Lung (tissue), 12 donors: ENCODE results near the gene NSUN6. TPM values are rescaled to one million over a fixed set of nuclear protein-coding genes. Genes with fewer than 3 reads are reported as not detected.
"Not testable (repeated sequence)": the region's sequence is repeated elsewhere in the genome, so short reads cannot be mapped to it uniquely, and the experiment has no call there.

Experiments
- ATAC-seq: fragments of 200-7000 bp; cut with Tn5 transposase; one replicate; pipeline ENCODE4 v1.9.1; 2020; ENCODE audit warnings: moderate number of reproducible peaks; ENCODE audit not compliant: insufficient read depth, low FRiP score
- DNase-seq, 3 donors: peaks; one replicate each; pipeline ENCODE4 v3.0.0-alpha.2; 2013 to 2017
- H3K27ac ChIP-seq, 2 donors: one replicate each; pipeline ENCODE4 v1.5.1; 2013; ENCODE audit warnings: mild to moderate bottlenecking in 2 of 2, moderate library complexity in 2 of 2, control low read depth in 1 of 2, inconsistent platforms in 1 of 2, low read depth in 1 of 2, low read length in 1 of 2
- H3K27me3 ChIP-seq, 3 donors: one replicate each; pipeline ENCODE4 v1.5.1; 2013; ENCODE audit warnings: low read length in 2 of 3; ENCODE audit not compliant: control insufficient read depth in 3 of 3, insufficient read depth in 3 of 3
- H3K36me3 ChIP-seq, 4 donors: one replicate each; pipeline ENCODE4 v1.5.1; 2013; ENCODE audit warnings: low read length in 4 of 4, mild to moderate bottlenecking in 1 of 4, moderate library complexity in 1 of 4; ENCODE audit not compliant: control insufficient read depth in 4 of 4, insufficient read depth in 4 of 4
- H3K4me1 ChIP-seq, 5 donors: one replicate each; pipeline ENCODE4 v1.5.1; 2013; ENCODE audit warnings: low read length in 5 of 5, mild to moderate bottlenecking in 2 of 5, moderate library complexity in 1 of 5; ENCODE audit not compliant: control insufficient read depth in 5 of 5, insufficient read depth in 5 of 5
- H3K4me3 ChIP-seq: one replicate; pipeline ENCODE4 v1.5.1; 2013; ENCODE audit warnings: mild to moderate bottlenecking, control low read depth, moderate library complexity
- H3K9ac ChIP-seq, 2 donors: one replicate each; pipeline ENCODE4 v1.5.1; 2013; ENCODE audit warnings: low read length in 2 of 2, control low read depth in 1 of 2; ENCODE audit not compliant: insufficient read depth in 1 of 2
- H3K9me3 ChIP-seq, 4 donors: one replicate each; pipeline ENCODE4 v1.5.1; 2013; ENCODE audit warnings: low read length in 3 of 4, mild to moderate bottlenecking in 1 of 4, moderate library complexity in 1 of 4; ENCODE audit not compliant: control insufficient read depth in 4 of 4, insufficient read depth in 3 of 4
- WGBS, 2 donors: extraction: QIAGEN DNeasy Blood & Tissue Kit; methylation state at CpG; one replicate each; pipeline ENCODE4 v1.1.7; 2013; 5-methylcytosine and 5-hydroxymethylcytosine counted together
- polyA plus RNA-seq, 2 donors: library from polyadenylated mRNA; stranded (reverse); fragments of 200-250 nt; gene quantifications; one replicate each; pipeline ENCODE4 v1.2.1, GENCODE V29; 2013
- total RNA-seq, 2 donors: library from RNA; depleted of rRNA in 1 of 2; stranded (reverse); fragments of >200 nt in 1 of 2; gene quantifications; one replicate each; pipeline ENCODE4 v1.2.1, GENCODE V29; 2014 to 2021
- TF ChIP-seq, protein P1 (sequence below): IDR thresholded peaks from 2 replicates; pipeline ENCODE4 v1.5.1; 2012; ENCODE audit warnings: mild to moderate bottlenecking; ENCODE audit errors: control extremely low read depth, extremely low read depth
- donor health status: control.
- donor health status: control.
- donor health status: Bipolar disorder and iron deficiency.
- donor health status: healthy.
- donor health status: DM: yes; HTN: yes; CAD: no.

The NSUN6 gene
- total and polyA plus RNA-seq, 4 donors = 4.0 to 30.5 (median 6.5) TPM

DNA sequence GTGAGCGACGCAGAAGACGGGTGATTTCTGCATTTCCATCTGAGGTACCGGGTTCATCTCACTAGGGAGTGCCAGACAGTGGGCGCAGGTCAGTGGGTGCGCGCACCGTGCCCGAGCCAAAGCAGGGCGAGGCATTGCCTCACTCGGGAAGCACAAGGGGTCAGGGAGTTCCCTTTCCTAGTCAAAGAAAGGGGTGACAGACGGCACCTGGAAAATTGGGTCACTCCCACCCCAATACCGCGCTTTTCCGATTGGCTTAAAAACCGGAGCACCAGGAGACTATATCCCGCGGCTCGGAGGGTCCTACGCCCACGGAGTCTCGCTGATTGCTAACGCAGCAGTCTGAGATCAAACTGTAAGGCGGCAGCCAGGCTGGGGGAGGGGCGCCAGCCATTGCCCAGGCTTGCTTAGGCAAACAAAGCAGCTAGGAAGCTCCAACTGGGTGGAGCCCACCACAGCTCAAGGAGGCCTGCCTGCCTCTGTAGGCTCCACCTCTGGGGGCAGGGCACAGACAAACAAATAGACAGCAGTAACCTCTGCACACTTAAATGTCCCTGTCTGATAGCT lies 23.9 kb downstream of the NSUN6 start:
- 5 to 10% methylated on average over 24 to 25 of the region's 25 CpGs for WGBS, 2 donors
- not testable (repeated sequence) for H3K36me3 ChIP-seq, H3K9me3 ChIP-seq, ATAC-seq, H3K27me3 ChIP-seq, H3K4me1 ChIP-seq
- Histone ChIP-seq H3K9ac (peak overlapping the region; percentile 55 to 71), H3K4me3 (peak overlapping the region; percentile 62), H3K27ac (peak overlapping the region; percentile 41 to 56)
- DNase-seq = peak; percentile 83 to 86 (median 85)

DNA sequence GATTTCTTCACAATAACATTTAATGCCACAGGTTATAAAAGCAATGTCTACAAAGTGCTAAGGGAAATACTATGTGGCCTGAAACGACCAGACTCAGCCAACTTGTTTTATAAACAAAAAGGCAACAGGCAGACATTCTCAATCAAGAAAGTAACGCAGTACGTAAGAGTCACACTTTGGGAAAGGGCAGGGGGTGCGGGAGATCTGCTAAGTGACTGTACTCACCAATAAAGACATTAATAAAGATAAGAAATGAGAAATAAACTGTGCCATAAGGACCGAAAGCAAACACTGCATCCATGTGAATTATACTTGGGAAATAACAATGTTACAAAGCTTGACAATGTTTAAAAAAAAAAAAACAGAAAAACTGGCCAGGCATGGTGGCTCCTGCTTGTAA lies 25.5 kb downstream of the NSUN6 start:
- H3K27ac ChIP-seq = no peak overlapping the region
- DNase-seq (peak in 2 of 3 donors; percentile 43 to 56), ATAC-seq (no peak)

DNA sequence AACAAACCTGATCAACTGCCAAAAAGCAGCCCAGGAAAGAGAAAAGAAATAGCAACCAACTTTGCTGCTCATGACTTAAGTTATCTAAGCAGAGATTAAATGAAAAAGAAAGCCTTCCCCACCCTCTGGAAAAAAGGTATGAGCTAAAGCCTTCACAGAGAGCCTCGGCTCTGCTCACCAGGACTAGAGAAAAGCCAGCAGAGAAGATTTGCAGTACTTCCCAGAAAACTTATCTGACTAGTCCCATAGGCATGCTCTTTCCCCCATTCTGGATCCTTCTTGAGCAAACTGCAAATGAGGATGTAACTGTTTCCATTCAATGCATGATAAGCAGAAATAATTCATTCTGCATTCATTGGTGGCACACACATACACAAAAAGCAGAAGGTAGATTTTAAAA lies 27.7 kb downstream of the NSUN6 start:
- not testable (repeated sequence) for H3K9ac ChIP-seq, H3K9me3 ChIP-seq, H3K4me3 ChIP-seq, H3K27me3 ChIP-seq, H3K36me3 ChIP-seq, DNase-seq, ATAC-seq, H3K27ac ChIP-seq, H3K4me1 ChIP-seq
- 68 to 78% methylated on average over 1 of the region's 1 CpG for WGBS, 2 donors

More for the DNA sequence above, 25.5 kb downstream of the NSUN6 start:
- 86 to 93% methylated on average over 5 of the region's 5 CpGs for WGBS, 2 donors
- no peaks in the 10 kb centered on the region for H3K9me3 ChIP-seq
- H3K36me3 ChIP-seq = peaks cover 0 to 3% (median 0%) of the 10 kb centered on the region in 4 donors
- H3K27me3 ChIP-seq = no peaks in the 10 kb centered on the region
- no peak overlapping the region for H3K4me3 ChIP-seq
- TF ChIP-seq, protein P1, sequence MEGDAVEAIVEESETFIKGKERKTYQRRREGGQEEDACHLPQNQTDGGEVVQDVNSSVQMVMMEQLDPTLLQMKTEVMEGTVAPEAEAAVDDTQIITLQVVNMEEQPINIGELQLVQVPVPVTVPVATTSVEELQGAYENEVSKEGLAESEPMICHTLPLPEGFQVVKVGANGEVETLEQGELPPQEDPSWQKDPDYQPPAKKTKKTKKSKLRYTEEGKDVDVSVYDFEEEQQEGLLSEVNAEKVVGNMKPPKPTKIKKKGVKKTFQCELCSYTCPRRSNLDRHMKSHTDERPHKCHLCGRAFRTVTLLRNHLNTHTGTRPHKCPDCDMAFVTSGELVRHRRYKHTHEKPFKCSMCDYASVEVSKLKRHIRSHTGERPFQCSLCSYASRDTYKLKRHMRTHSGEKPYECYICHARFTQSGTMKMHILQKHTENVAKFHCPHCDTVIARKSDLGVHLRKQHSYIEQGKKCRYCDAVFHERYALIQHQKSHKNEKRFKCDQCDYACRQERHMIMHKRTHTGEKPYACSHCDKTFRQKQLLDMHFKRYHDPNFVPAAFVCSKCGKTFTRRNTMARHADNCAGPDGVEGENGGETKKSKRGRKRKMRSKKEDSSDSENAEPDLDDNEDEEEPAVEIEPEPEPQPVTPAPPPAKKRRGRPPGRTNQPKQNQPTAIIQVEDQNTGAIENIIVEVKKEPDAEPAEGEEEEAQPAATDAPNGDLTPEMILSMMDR = no peak
- peaks cover 0 to 2% (median 0%) of the 10 kb centered on the region in 5 donors for H3K4me1 ChIP-seq
- no peak overlapping the region for H3K9ac ChIP-seq

DNA sequence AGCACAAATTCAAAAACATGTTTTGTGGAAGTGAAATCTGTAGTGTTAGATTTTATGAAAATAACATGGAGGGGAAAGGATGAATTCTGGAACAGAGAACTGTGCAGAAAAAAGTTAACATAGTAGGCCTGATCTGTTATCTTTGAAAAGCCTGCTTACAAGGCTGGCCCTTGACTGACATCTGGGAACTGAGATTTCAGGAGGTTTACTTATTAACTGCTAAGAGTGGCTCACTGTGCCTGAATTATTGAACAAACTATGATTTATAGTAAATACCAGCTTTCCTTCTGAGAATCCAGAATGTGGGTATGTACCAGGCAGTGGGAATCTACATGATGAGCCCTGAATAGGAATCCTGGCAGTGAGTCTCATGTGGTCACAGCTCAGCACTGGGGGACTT lies 30.5 kb downstream of the NSUN6 start:
- DNase-seq = peak in 2 of 3 donors; percentile 5 to 29
- H3K4me1 ChIP-seq = no peaks in the 10 kb centered on the region
- no peaks in the 10 kb centered on the region for H3K27me3 ChIP-seq
- H3K27ac ChIP-seq = no peak overlapping the region
- H3K9me3 ChIP-seq = no peaks in the 10 kb centered on the region
- ATAC-seq = peak; percentile 54
- H3K4me3 ChIP-seq = no peak overlapping the region
- TF ChIP-seq, protein P1 = no peak
- peaks cover 0 to 5% (median 2%) of the 10 kb centered on the region in 4 donors for H3K36me3 ChIP-seq
- H3K9ac ChIP-seq = no peak overlapping the region
